Measurements from ENCODE around the gene SPRR2D.
A peak's percentile ranks its signal among the peaks of the same experiment; 100 is the strongest.

The SPRR2D gene

DNA sequence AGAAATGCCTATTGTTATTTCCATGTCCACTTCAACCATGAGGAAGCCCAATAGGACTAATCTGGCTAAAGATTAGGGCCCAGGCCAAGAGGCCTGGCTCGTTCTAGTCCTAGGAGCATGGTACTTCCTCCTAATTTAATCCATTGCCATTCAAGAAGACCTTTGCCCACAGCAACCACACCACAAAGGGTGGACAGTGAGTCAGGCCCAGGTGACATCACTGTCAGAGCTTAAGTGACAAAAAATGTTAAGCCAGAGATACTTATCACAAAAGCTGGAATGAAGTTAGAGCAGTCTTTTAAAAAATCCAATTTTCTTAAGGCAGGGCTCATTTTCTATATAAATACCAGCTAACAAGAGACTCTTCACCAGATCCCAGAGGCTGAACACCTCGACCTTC lies 39.5 kb downstream of the SPRR2D start, which contains the start of gene SPRR3:
SPRR3 (plus strand) TSS at position 368 of the 400 bp plus-strand sequence. CDS start 1,272 bp downstream, outside the sequence.
- peak; percentile 6 for DNase-seq

DNA sequence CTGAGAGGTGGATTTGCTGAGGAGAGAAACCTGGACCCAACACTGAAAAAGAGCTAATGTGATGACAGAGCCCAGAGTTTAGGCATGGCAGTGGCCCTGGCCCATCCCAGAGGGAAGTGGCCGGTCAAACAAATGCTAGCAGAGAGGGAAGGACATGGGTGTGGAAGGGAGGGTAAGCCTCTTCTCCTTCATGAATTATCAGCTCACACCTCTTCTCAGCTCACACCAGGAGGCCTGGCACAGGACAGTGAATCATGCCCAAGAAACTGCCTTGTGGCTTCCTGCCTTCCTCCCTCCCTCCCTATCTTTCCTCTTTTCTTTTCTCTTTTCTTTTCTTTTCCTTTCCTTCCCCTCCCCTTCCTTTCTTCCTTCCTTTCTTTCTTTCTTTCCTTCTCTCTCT lies 40.6 kb downstream of the SPRR2D start:
- no peak for DNase-seq

DNA sequence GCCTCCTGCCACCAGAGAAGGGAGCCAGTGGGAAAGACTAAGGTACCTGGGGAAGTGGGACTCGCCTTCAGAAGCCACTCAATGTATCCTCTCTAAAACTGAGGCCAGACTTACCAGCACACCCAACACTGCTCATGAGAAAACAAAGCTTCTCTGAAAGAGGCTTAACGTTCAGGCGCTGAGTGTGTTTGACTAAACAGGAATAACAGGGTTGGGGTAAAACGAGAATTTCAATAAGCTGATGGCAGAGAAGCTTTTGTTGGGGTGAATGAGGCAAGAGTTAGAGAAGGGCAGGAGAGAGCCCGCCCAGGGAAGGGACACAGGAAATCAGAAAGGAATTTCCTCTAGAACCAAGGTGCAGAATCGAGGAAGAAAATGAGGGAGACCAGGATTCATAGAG lies 41.1 kb downstream of the SPRR2D start:
- DNase-seq = no peak

DNA sequence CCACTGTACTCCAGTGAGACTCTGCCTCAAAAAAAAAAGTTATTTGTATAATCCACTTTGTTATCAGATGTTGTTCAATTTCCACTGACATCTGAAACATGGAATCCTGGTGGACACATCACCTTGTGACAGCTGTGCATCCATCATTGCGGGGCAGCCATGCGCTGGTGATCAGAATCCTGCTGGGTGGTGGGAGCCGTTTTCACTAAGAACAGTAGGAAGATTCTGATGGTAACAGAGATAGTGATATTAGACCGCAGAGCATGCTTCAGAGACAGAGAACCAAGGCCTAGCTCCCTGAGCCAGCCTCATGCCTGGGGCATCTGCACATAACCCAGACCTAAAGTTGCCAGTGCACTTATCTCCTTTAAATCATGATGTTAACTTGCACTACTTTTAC lies 42.4 kb downstream of the SPRR2D start:
- DNase-seq = no peak

DNA sequence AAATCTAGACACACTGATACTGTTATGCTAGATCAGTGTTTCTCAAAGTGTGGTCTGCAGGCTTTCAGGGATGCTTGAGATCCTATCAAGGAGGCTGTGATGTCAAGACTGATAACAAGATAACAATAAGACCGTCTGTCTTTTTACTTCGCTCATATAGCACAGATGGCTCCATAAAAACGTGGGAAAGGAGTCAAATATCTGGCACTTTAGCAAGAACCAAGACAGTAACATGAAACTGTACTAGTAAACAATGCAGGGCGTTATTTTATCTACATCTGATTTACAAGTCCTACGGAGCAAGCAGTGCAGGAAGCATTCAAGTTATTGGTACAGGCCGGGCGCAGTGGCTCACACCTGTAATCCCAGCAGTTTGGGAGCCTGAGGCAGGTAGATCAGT lies 43.0 kb downstream of the SPRR2D start:
- DNase-seq = no peak

DNA sequence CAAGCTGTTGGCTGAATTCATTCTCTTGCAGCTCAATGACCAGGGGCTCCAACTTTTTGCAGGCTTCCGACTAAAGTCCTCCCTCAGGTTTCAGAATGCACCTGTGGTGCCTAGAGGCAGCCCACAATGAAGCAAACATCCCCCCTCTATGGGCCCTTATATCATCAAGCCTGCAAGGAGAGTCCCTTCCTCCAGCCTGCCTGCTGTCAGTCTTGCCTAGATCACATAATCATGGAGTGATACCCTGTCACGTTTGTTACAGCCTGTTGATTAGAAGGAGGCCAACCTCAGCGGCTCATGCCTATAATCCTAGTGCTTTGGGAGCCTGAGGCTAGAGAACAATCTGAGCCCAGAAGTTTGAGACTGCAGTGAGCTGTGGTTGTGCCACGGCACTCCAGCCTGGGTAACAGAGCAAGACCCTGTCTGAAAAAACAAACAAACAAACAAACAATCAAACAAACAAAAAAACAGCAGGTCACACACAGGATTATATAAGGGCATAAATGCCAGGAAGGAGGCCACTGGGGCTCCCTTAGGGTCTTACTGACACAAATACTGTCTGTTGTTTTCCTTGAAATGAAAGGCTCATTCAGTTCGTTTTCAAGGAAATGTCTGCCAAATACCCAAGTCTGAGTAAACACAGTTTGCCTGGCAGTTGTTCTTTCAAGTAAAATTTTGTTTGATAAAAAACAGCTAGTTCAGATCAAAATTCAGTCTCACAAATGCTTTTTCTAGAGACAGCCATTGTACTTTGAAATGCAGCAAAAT lies 44.1 kb downstream of the SPRR2D start:
- no peak for DNase-seq

DNA sequence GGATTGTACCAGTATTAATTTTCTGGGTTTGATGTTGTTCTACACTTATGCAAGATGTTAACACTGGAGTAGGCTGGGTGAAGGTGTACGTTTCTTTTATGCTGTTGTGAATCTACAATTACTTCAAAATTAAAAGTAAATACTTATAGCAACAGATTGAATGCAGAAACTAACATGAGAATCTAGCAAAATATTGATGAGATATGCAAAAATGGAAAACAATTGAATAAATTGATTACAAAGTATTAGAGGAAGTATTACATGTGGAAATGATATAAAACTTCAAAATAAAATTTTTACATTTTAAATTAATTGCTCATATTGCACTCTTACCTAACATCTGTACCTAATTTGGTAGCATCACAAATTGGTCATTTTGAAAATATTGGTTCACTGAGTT lies 45.1 kb downstream of the SPRR2D start:
- DNase-seq = no peak

DNA sequence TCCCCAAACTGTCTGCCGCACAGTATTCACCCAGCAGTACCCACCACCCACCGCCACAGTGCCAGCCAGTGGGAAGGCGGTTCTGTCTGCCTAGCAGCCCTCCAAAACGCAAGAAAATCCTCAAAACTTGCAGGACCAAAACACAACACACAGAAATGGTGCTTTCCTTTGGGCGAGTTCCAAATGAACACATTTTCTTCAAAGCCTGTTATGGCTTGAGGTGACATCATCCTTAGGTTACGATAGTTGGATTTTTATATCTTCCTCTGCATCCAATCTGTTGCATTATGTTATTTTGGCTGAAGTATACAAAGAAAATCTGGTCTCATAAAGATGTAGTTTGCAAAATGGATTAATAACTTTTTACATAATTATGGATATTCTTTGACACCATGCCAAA lies 47.7 kb downstream of the SPRR2D start:
- DNase-seq = no peak

Data from suppressor macrophage treated with lipopolysaccharide for 4 hours (primary cell).